DND-41 (cell line): ENCODE data around the gene ZRSR2.
A peak's percentile ranks its signal among the peaks of the same experiment; 100 is the strongest.

Source experiments
- ATAC-seq: fragments of 200-7000 bp; cut with Tn5 transposase; 3 replicates; pipeline ENCODE4 v1.9.1; 2021; ENCODE audit warnings: low read depth; ENCODE audit not compliant: insufficient read depth
- DNase-seq: peaks from one replicate; pipeline ENCODE4 v3.0.0-alpha.2; 2020
- H2AFZ ChIP-seq: 2 replicates; pipeline ENCODE4 v1.6.0; 2012; ENCODE audit warnings: low read depth, low read length
- H3K27ac ChIP-seq: 2 replicates; pipeline ENCODE4 v1.5.1; 2012; ENCODE audit warnings: low read length, inconsistent platforms
- H3K27me3 ChIP-seq: fragments of 200-600 bp; sonication (generic); 2 replicates; pipeline ENCODE4 v1.6.0; 2012; ENCODE audit warnings: low read length, mild to moderate bottlenecking, inconsistent platforms; ENCODE audit not compliant: insufficient read depth, poor library complexity
- H3K36me3 ChIP-seq: 2 replicates; pipeline ENCODE4 v1.5.1; 2012; ENCODE audit warnings: low read length, inconsistent platforms; ENCODE audit not compliant: insufficient read depth
- H3K4me1 ChIP-seq: 2 replicates; pipeline ENCODE4 v1.5.1; 2012; ENCODE audit warnings: mild to moderate bottlenecking, low read length; ENCODE audit not compliant: insufficient read depth
- H3K4me2 ChIP-seq: 2 replicates; pipeline ENCODE4 v1.6.0; 2012; ENCODE audit warnings: mild to moderate bottlenecking, moderate library complexity, low read length, inconsistent platforms; ENCODE audit not compliant: insufficient read depth
- H3K4me3 ChIP-seq, 2 experiments: fragments of 200-600 bp in 1 of 2; shearing (Covaris generic) in 1 of 2; 2 replicates each; pipeline ENCODE4 v1.5.1; 2012 to 2016; ENCODE audit warnings: inconsistent platforms in 2 of 2, low read length in 2 of 2, mild to moderate bottlenecking in 2 of 2, low read depth in 1 of 2, moderate library complexity in 1 of 2
- H3K79me2 ChIP-seq: 2 replicates; pipeline ENCODE4 v1.6.0; 2012; ENCODE audit warnings: low read length, inconsistent platforms; ENCODE audit not compliant: insufficient read depth
- H3K9ac ChIP-seq: 2 replicates; pipeline ENCODE4 v1.6.0; 2012; ENCODE audit warnings: low read depth, mild to moderate bottlenecking, inconsistent platforms, low read length, moderate library complexity
- H3K9me3 ChIP-seq: 2 replicates; pipeline ENCODE4 v1.5.1; 2012; ENCODE audit warnings: low read length, moderate library complexity, mild to moderate bottlenecking, inconsistent platforms; ENCODE audit not compliant: insufficient read depth, severe bottlenecking
- H4K20me1 ChIP-seq: 2 replicates; pipeline ENCODE4 v1.6.0; 2012; ENCODE audit warnings: low read length; ENCODE audit not compliant: insufficient read depth
- CTCF ChIP-seq: IDR thresholded peaks from 2 replicates; pipeline ENCODE4 v1.5.1; 2012; ENCODE audit warnings: borderline replicate concordance, low read length, moderate library complexity, mild to moderate bottlenecking; ENCODE audit not compliant: poor library complexity, severe bottlenecking; ENCODE audit errors: extremely low read depth
- EZH2 ChIP-seq: IDR thresholded peaks from 3 replicates; pipeline ENCODE4 v1.6.1; 2012; ENCODE audit warnings: borderline replicate concordance, low read depth, mild to moderate bottlenecking, moderate library complexity, low read length, inconsistent platforms; ENCODE audit not compliant: severe bottlenecking

Gene ZRSR2

DNA sequence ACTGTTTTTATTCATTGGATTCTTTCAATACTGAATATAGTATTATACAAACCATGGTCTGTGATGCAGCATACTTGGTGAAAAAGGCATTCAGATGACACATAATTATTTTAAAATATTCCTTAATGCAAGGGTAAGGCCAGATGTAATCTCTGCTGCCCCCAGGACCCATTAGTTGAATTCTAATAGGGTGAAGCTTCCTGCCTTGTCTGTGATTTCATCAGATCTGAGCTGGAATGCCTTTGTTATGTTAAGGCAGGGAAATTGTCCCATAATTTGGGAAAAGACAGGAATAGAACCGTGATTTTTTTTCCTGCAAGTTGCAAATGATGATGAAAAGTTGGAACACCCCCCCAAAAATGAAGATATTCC lies 26.1 kb downstream of the ZRSR2 start:
- Histone ChIP-seq H3K79me2 (no peaks in the 10 kb centered on the region), H3K27ac (no peak overlapping the region), H3K27me3 (no peaks in the 10 kb centered on the region), H3K4me1 (peaks cover 18% of the 10 kb centered on the region), H3K9me3 (no peaks in the 10 kb centered on the region), H3K36me3 (peaks cover 46% of the 10 kb centered on the region), H3K9ac (no peak overlapping the region), H3K4me3 (no peak overlapping the region), H2AFZ (no peak overlapping the region), H4K20me1 (no peaks in the 10 kb centered on the region; the same call in 1 of the 2 replicates), H3K4me2 (no peak overlapping the region)
- ATAC-seq (no peak), DNase-seq (no peak)
- TF ChIP-seq EZH2 (no peak), CTCF (no peak)

GRCh38 chrX:15816886-15817285 lies 26.6 kb downstream of the ZRSR2 start:
- Histone ChIP-seq H4K20me1 (no peaks in the 10 kb centered on the region; the same call in 1 of the 2 replicates), H3K4me2 (no peak overlapping the region), H3K27me3 (no peaks in the 10 kb centered on the region), H3K27ac (no peak overlapping the region), H3K4me1 (peaks cover 18% of the 10 kb centered on the region), H3K36me3 (peaks cover 46% of the 10 kb centered on the region), H2AFZ (no peak overlapping the region), H3K9me3 (no peaks in the 10 kb centered on the region), H3K79me2 (no peaks in the 10 kb centered on the region), H3K9ac (no peak overlapping the region), H3K4me3 (no peak overlapping the region)
- peak; percentile 94 for ATAC-seq
- DNase-seq, result peak; percentile 49
- no peak for TF ChIP-seq EZH2
- TF ChIP-seq CTCF, result no peak

DNA sequence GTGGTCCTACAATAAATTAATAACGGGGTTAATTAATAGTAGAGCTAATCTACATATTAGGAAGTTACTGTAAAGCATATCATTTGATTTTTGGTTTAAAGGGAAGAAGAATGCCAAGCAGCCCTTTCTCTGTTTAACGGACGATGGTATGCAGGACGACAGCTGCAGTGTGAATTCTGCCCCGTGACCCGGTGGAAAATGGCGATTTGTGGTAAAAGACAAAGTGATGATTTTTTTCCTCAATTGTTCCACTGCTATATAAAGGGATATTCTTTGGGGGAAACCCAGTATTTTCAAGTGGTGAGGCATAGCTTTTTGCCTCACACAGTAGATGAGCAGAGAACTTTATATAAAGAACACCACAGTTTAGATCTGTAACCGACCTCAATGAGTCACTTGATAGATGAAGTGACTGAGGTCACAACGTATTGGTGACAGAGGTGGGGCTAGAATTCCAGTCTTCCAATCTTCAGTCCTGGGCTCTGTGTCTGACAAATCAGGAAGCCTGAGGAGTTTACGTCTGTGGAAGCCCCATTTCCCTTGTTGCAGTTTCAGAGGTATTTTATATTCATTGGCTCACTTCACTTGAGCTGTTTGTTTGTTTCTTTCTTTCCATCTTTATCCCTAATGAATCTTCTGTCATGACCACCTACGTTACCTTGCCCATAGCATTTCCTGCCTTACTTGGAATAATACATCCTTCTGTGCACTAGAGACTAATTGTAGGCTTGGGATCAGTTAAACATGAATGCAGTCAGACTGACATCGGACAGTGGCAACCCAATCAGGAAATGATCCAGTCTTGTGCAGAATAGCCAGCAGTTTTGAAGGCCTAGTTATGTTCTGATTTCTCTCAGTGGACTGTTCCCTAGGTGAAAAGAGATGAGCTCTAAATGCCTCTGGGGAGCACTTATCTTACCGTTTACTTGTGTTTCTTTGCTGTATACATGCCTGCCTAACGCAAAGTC lies 30.1 kb downstream of the ZRSR2 start:
- Histone ChIP-seq H3K4me3 (no peak overlapping the region), H2AFZ (no peak overlapping the region), H3K9ac (no peak overlapping the region), H3K4me1 (peaks cover 18% of the 10 kb centered on the region), H3K36me3 (peaks cover 37% of the 10 kb centered on the region), H3K9me3 (no peaks in the 10 kb centered on the region), H4K20me1 (no peaks in the 10 kb centered on the region; the same call in 1 of the 2 replicates), H3K79me2 (no peaks in the 10 kb centered on the region), H3K4me2 (no peak overlapping the region), H3K27me3 (no peaks in the 10 kb centered on the region), H3K27ac (no peak overlapping the region)
- ATAC-seq (no peak), DNase-seq (no peak)
- TF ChIP-seq EZH2, result no peak
- no peak for TF ChIP-seq CTCF
